HepG2 (cell line): ENCODE data around the gene FLACC1. TPM values are rescaled to one million over a fixed set of nuclear protein-coding genes. Genes with fewer than 3 reads are reported as not detected.
"Not testable (repeated sequence)": the region's sequence is repeated elsewhere in the genome, so short reads cannot be mapped to it uniquely, and the experiment has no call there.

Source experiments
- ATAC-seq: fragments of 200-7000 bp; cut with Tn5 transposase; 3 replicates; pipeline ENCODE4 v1.9.1; 2020; ENCODE audit warnings: mild to moderate bottlenecking, moderate library complexity
- BruUV-seq: library from RNA; stranded (reverse); fragments of 400-500 nt; replicated peaks from 2 replicates; lab custom pipeline; 2021; lab: Mats Ljungman, UMichigan
- CTCF ChIA-PET: fragments of 300-600 bp; formaldehyde crosslinking; extraction: SDS; loops from one replicate; lab custom pipeline; 2021; ENCODE audit warnings: low total read pairs, inconsistent platforms, low intra/inter-chr PET ratio; lab: Yijun Ruan, JAX
- POLR2A ChIA-PET: fragments of 350-600 bp; sonication (Branson Sonifier 250); formaldehyde crosslinking; loops from one replicate; lab custom pipeline; 2020; ENCODE audit warnings: antibody characterized with exemption, inconsistent platforms; lab: Yijun Ruan, JAX
- DNase-seq: peaks from one replicate; pipeline ENCODE4 v3.0.0-alpha.2; 2015; ENCODE audit warnings: low spot score
- FAIRE-seq: peaks from 3 replicates; lab custom pipeline; 2011; peaks lifted over from hg19 to GRCh38; lab: Jason Lieb, UNC
- H2AFZ ChIP-seq: one replicate; pipeline ENCODE4 v1.6.1; 2011; ENCODE audit warnings: low read length, inconsistent platforms
- H3K27ac ChIP-seq: fragments of 300-600 bp; 3 replicates; pipeline ENCODE4 v1.8.0; 2011; ENCODE audit warnings: mixed run types, mild to moderate bottlenecking, mixed read lengths, low read length, inconsistent platforms; ENCODE audit not compliant: insufficient read depth; ENCODE audit errors: extremely low read length
- H3K27me3 ChIP-seq, 2 experiments: fragments of 200-600 bp in 1 of 2; 2 replicates in 1 of 2; 3 replicates in 1 of 2; pipeline versions ENCODE4 v1.6.0 to v1.8.0; 2011; ENCODE audit warnings: low read length in 2 of 2, mild to moderate bottlenecking in 2 of 2, moderate library complexity in 2 of 2, inconsistent platforms in 1 of 2; ENCODE audit not compliant: insufficient read depth in 2 of 2, control insufficient read depth in 1 of 2
- H3K36me3 ChIP-seq, 2 experiments: fragments of 200-600 bp in 1 of 2; replicated peaks in 1 of 2; 2 replicates in 1 of 2; 3 replicates in 1 of 2; pipeline versions ENCODE4 v1.5.1 to v1.8.0; 2011; ENCODE audit warnings: low read length in 2 of 2, inconsistent platforms in 1 of 2; ENCODE audit not compliant: insufficient read depth in 2 of 2, control insufficient read depth in 1 of 2
- H3K4me1 ChIP-seq: 2 replicates; pipeline ENCODE4 v1.5.1; 2012; ENCODE audit warnings: low read length, inconsistent platforms; ENCODE audit not compliant: insufficient read depth
- H3K4me2 ChIP-seq: 2 replicates; pipeline ENCODE4 v1.6.0; 2011; ENCODE audit warnings: low read depth, low read length, inconsistent platforms
- H3K4me3 ChIP-seq, 3 experiments: fragments of 200-600 bp in 1 of 3; sonication (generic), shearing (Covaris generic) in 1 of 3; replicated peaks in 1 of 3; 2 replicates each; pipeline ENCODE4 v1.5.1; 2011 to 2016; ENCODE audit warnings: low read length in 3 of 3, inconsistent platforms in 2 of 3, low read depth in 2 of 3, mild to moderate bottlenecking in 2 of 3, control low read depth in 1 of 3, mixed read lengths in 1 of 3; ENCODE audit not compliant: insufficient read depth in 1 of 3
- H3K79me2 ChIP-seq: one replicate; pipeline ENCODE4 v1.6.1; 2011; ENCODE audit warnings: low read length, inconsistent platforms; ENCODE audit not compliant: insufficient read depth
- H3K9ac ChIP-seq: 2 replicates; pipeline ENCODE4 v1.6.0; 2011; ENCODE audit warnings: mild to moderate bottlenecking, low read depth, low read length, inconsistent platforms; ENCODE audit not compliant: insufficient read depth
- H3K9me3 ChIP-seq: 2 replicates; pipeline ENCODE4 v1.5.1; 2012; ENCODE audit warnings: mild to moderate bottlenecking, low read length
- H4K20me1 ChIP-seq: 2 replicates; pipeline ENCODE4 v1.6.0; 2011; ENCODE audit warnings: inconsistent platforms, mild to moderate bottlenecking, low read length, moderate library complexity; ENCODE audit not compliant: insufficient read depth
- BRF2 ChIP-seq: sonication (generic); formaldehyde crosslinking; IDR thresholded peaks from 2 replicates; pipeline ENCODE4 v1.8.1; 2022; ENCODE audit warnings: mild to moderate bottlenecking, missing genetic modification reagents
- CCAR2 ChIP-seq: fragments of 200-400 bp; formaldehyde crosslinking; optimal IDR thresholded peaks from 2 replicates; pipeline ENCODE3; 2018; ENCODE audit warnings: low read depth, mild to moderate bottlenecking, low read length, moderate library complexity
- CREBL2 ChIP-seq: sonication (generic); formaldehyde crosslinking; IDR thresholded peaks from 2 replicates; pipeline ENCODE4 v1.8.1; 2023; ENCODE audit warnings: missing genetic modification reagents, mild to moderate bottlenecking, borderline replicate concordance
- KLF11 ChIP-seq: IDR thresholded peaks from 2 replicates; pipeline ENCODE4 v1.6.1; 2016; ENCODE audit warnings: missing compliant biosample characterization
- POGZ ChIP-seq: sonication (generic); formaldehyde crosslinking; IDR thresholded peaks from 2 replicates; pipeline ENCODE4 v1.4.0; 2020; ENCODE audit warnings: mild to moderate bottlenecking, missing genetic modification reagents
- RXRA ChIP-seq: sonication (generic); formaldehyde crosslinking; IDR thresholded peaks from 2 replicates; pipeline ENCODE4 v1.5.1; 2020; ENCODE audit warnings: missing genetic modification reagents
- SALL1 ChIP-seq: sonication (generic); formaldehyde crosslinking; IDR thresholded peaks from 2 replicates; pipeline ENCODE4 v1.8.0; 2022; ENCODE audit warnings: mild to moderate bottlenecking, missing genetic modification reagents
- SMARCE1 ChIP-seq: fragments of 450-650 bp; IDR thresholded peaks from 2 replicates; pipeline ENCODE4 v1.6.1; 2017; ENCODE audit warnings: borderline replicate concordance
- ZNF564 ChIP-seq: sonication (generic); formaldehyde crosslinking; IDR thresholded peaks from 2 replicates; pipeline ENCODE4 v1.8.1; 2023; ENCODE audit warnings: mild to moderate bottlenecking, missing genetic modification reagents
- ZSCAN25 ChIP-seq: sonication (generic); formaldehyde crosslinking; IDR thresholded peaks from 2 replicates; pipeline ENCODE4 v1.8.0; 2022; ENCODE audit warnings: mild to moderate bottlenecking, missing genetic modification reagents
- WGBS: methylation state at CpG from one replicate; pipeline ENCODE4 v1.1.6; 2017; ENCODE audit warnings: low lambda C conversion rate; 5-methylcytosine and 5-hydroxymethylcytosine counted together
- in situ Hi-C: cut with HindIII; loops from 2 replicates; pipeline ENCODE4 v1.10.0; 2017; ENCODE audit warnings: low pct_unique_long_range_greater_than_20kb; ENCODE audit not compliant: extremely low pct_ligation_motif_present
- intact Hi-C: fragments of 100-400 bp; cut with micrococcal nuclease; formaldehyde crosslinking; loops from one replicate; pipeline ENCODE4 v1.10.0; 2022; ENCODE audit not compliant: unreplicated experiment
- polyA plus RNA-seq, 8 experiments: library from polyadenylated mRNA; depleted of rRNA in 3 of 8; stranded (reverse) in 7 of 8; unstranded in 1 of 8; fragments of >200 nt; fragmentation: Illumina TruSeq in 4 of 8; extraction: Trizol in 4 of 8; gene quantifications; 2 replicates each; pipeline versions ENCODE4 v1.2.1 to v1.2.3, GENCODE V29; 2011 to 2016; ENCODE audit warnings: low read depth in 4 of 8, missing spikeins in 1 of 8, mixed read lengths in 1 of 8; ENCODE audit not compliant: insufficient read depth in 1 of 8
- total RNA-seq, 5 experiments: library from RNA; depleted of rRNA; stranded (reverse); fragments of >200 nt; fragmentation: Illumina TruSeq; extraction: Trizol; gene quantifications; 2 replicates each; pipeline ENCODE4 v1.2.3, GENCODE V29; 2016; ENCODE audit warnings: low read depth in 1 of 5
- TF ChIP-seq, protein P1 (sequence below): sonication (generic); formaldehyde crosslinking; IDR thresholded peaks from 2 replicates; pipeline ENCODE4 v1.9.0; 2022; ENCODE audit warnings: missing genetic modification reagents, mild to moderate bottlenecking, borderline replicate concordance
- TF ChIP-seq, protein P2 (sequence below): sonication (generic); formaldehyde crosslinking; IDR thresholded peaks from 2 replicates; pipeline ENCODE4 v1.4.0; 2020; ENCODE audit warnings: missing genetic modification reagents, borderline replicate concordance

The FLACC1 gene
- total and polyA plus RNA-seq, 2 of the 13 experiments (the other 11 are each of a cell fraction or from before 2014, with no cell fraction given): 0.35 to 0.59 TPM

DNA sequence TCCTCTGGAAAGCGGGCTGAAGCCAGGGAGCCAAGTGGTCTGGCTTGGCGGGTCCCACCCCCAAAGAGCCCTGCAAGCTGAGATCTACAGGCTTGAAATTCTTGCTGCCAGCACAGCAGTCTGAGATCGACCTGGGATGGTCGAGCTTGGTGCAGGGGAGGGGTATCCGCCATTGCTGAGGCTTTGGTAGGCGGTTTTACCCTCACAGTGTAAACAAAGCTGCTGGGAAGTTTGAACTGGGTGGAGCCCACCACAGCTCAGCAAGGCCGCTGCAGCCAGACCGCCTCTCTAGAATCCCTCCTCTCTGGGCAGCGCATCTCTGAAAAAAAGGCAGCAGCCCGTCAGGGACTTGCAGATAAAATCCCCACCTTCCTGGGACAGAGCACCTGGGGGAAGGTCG, 12.6 kb upstream of the FLACC1 start (continued):
- no peak for TF ChIP-seq KLF11
- TF ChIP-seq SMARCE1: no peak
- TF ChIP-seq, protein P1, sequence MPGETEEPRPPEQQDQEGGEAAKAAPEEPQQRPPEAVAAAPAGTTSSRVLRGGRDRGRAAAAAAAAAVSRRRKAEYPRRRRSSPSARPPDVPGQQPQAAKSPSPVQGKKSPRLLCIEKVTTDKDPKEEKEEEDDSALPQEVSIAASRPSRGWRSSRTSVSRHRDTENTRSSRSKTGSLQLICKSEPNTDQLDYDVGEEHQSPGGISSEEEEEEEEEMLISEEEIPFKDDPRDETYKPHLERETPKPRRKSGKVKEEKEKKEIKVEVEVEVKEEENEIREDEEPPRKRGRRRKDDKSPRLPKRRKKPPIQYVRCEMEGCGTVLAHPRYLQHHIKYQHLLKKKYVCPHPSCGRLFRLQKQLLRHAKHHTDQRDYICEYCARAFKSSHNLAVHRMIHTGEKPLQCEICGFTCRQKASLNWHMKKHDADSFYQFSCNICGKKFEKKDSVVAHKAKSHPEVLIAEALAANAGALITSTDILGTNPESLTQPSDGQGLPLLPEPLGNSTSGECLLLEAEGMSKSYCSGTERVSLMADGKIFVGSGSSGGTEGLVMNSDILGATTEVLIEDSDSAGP (CRISPR knock-in tag): peak; percentile 17; the same call in 1 of the 2 replicates
- TF ChIP-seq BRF2 (CRISPR knock-in tag): no peak
- peak; percentile 52 for TF ChIP-seq POGZ (CRISPR knock-in tag)
- TF ChIP-seq CREBL2: no peak
- 0 out of 2 replicates have a peak, but pooled peaks have one; percentile 11 for TF ChIP-seq SALL1
- TF ChIP-seq ZSCAN25 (CRISPR knock-in tag): peak; percentile 47; the same call in 1 of the 2 replicates
- TF ChIP-seq, protein P2, sequence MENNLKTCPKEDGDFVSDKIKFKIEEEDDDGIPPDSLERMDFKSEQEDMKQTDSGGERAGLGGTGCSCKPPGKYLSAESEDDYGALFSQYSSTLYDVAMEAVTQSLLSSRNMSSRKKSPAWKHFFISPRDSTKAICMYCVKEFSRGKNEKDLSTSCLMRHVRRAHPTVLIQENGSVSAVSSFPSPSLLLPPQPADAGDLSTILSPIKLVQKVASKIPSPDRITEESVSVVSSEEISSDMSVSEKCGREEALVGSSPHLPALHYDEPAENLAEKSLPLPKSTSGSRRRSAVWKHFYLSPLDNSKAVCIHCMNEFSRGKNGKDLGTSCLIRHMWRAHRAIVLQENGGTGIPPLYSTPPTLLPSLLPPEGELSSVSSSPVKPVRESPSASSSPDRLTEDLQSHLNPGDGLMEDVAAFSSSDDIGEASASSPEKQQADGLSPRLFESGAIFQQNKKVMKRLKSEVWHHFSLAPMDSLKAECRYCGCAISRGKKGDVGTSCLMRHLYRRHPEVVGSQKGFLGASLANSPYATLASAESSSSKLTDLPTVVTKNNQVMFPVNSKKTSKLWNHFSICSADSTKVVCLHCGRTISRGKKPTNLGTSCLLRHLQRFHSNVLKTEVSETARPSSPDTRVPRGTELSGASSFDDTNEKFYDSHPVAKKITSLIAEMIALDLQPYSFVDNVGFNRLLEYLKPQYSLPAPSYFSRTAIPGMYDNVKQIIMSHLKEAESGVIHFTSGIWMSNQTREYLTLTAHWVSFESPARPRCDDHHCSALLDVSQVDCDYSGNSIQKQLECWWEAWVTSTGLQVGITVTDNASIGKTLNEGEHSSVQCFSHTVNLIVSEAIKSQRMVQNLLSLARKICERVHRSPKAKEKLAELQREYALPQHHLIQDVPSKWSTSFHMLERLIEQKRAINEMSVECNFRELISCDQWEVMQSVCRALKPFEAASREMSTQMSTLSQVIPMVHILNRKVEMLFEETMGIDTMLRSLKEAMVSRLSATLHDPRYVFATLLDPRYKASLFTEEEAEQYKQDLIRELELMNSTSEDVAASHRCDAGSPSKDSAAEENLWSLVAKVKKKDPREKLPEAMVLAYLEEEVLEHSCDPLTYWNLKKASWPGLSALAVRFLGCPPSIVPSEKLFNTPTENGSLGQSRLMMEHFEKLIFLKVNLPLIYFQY (CRISPR knock-in tag): no peak
- 0 out of 2 replicates have a peak, but pooled peaks have one; percentile 69 for TF ChIP-seq ZNF564 (CRISPR knock-in tag)
- TF ChIP-seq CCAR2: no peak
- TF ChIP-seq RXRA (CRISPR knock-in tag): no peak

DNA sequence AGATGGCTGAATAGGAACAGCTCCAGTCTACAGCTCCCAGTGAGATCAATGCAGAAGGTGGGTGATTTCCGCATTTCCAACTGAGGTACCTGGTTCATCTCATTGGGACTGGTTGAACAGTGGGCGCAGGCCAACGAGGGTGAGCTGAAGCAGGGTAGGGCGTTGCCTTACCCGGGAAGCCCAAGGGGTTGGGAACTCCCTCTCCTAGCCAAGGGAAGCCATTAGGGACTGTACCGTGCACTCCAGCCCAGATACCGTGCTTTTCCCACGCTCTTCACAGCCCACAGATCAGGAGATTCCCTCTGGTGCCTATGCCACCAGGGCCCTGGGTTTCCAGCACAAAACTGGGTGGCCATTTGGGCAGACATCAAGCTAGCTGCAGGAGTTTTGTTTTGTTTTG, 12.2 kb upstream of the FLACC1 start:
- H2AFZ ChIP-seq, H3K4me3 ChIP-seq, H4K20me1 ChIP-seq, H3K9me3 ChIP-seq, CTCF ChIA-PET, POLR2A ChIA-PET, H3K27ac ChIP-seq, DNase-seq, H3K27me3 ChIP-seq, in situ Hi-C loops, FAIRE-seq, H3K79me2 ChIP-seq, H3K9ac ChIP-seq, H3K36me3 ChIP-seq, BruUV-seq, intact Hi-C loops: not testable (repeated sequence)
- peak overlapping the region; percentile 45; the same call in 1 of the 2 replicates for H3K4me2 ChIP-seq
- ATAC-seq: peak; percentile 61
- WGBS: 95% methylated on average over 8 of the region's 8 CpGs
- H3K4me1 ChIP-seq: peaks cover 11% of the 10 kb centered on the region
